ENCODE results near the gene ADAM10.

ADAM10 gene

DNA sequence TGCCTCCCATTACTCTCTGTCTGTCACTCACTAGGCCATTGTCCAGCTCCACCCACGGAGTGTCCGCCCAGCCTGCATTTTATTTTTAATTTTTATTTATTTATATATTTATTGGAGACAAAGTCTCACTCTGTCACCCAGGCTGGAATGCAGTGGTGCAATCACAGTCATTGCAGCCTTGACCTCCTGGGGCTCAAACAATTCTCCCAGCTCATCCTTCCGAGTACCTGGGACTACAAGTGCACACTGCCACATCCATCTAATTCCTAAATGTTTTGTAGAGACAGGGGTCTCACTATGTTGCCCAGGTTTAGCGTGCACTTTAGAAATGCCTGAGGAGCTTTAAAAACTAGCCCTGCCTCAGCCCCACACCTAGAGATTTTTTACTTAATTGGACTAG lies 176.2 kb downstream of the ADAM10 start:
- DNase-seq = no peak

DNA sequence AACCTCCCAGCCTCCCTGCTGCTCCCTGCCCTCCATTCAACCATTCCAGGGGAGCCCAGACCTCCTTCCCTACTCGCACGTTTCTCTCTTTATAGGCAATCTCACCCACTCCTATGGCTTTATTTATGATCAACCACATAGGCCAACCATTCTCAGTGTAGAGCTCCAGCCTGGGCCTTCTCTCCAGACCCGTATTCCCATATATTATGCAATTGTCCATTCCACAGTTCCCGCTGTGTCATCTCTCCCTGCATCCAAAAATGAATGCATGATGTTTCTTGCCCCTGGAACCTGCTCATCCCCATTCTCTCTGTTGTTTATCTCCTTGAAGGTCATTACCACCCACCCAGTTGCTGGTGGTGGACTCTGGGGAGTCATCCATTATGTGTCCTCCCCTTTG lies 177.0 kb downstream of the ADAM10 start:
- DNase-seq = no peak

DNA sequence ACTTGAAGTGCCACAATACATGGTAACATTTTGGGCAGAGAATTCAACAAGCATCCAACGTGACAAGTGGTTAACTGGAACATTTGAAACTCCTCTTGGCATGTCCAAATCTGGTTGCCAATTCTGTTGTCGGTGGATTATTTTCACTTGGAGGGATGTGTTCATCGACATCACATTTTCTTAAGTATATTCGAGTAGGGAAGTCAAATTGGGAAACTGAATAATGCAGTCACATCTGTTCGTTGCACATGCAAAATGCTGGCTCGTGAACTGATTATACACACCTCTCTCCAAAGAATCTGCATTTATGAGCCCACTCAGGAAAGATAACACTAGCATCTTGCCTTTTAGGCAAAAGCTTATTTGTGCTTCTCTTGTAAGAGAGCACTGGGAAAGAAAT lies 178.0 kb downstream of the ADAM10 start:
- no peak for DNase-seq

- no peak for DNase-seq
Measured at GRCh38 chr15:58569455-58569854, 180.1 kb downstream of the ADAM10 start.

GRCh38 chr15:58568157-58568571 lies 181.3 kb downstream of the ADAM10 start:
- DNase-seq = no peak

GRCh38 chr15:58566029-58566428 lies 183.5 kb downstream of the ADAM10 start:
- no peak for DNase-seq

- no peak for DNase-seq
Measured at GRCh38 chr15:58565619-58566018, 183.9 kb downstream of the ADAM10 start.

- DNase-seq = no peak
Measured at GRCh38 chr15:58564981-58565380, 184.5 kb downstream of the ADAM10 start.

GRCh38 chr15:58562135-58562534 lies 187.4 kb downstream of the ADAM10 start:
- DNase-seq = peak; percentile 63

GRCh38 chr15:58561321-58561720 lies 188.2 kb downstream of the ADAM10 start:
- no peak for DNase-seq

DNA sequence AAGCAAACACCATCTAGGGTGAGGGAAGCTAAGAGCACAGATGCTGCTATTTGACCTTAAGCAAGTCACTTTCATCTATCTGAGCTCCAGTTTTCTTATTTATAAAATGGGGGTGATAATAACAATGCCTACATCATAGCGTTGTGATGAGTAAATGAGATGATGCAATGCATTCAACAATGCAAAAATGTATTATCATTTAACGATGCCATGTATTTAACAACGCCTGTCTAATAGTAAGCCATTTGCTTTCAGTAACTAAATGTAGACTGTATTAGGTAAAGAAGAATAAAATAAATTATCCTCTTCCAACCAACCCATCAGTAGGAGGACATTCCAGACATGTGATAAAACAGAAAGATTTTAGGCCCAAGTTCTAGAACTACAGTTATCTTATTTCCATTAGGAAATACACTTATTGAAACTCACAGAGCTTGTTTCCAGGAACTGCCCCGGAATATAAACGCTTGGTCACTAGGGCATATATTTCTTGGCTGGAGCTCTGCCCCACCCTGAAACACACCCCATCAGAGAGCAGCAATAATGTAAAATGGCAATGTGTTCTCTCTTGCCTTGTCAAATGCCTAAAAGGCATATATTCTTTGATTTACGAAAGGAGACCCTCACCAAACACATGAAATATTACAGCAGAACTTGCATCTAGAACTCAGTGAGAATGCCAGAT lies 189.5 kb downstream of the ADAM10 start:
- DNase-seq = no peak

- no peak for DNase-seq
Measured at GRCh38 chr15:58558777-58559176, 190.7 kb downstream of the ADAM10 start.

- no peak for DNase-seq
Measured at GRCh38 chr15:58556541-58556940, 193.0 kb downstream of the ADAM10 start.

DNA sequence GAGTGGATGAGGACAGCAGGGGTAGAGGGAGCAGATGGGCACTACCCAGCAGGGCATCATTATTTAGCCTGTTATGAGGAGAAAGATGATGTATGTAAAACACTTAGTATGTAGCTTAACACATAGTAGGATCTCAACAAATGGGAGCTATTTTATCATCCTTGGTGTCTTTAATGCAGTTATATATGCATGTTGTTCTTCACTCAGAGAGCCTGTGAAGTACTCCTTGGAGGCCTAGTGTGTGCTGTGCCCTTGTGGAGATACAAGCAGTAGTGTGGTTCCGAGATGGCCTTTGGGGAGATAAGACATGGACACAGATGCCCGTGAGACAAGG lies 193.5 kb downstream of the ADAM10 start:
- DNase-seq = no peak

GRCh38 chr15:58555162-58556027 lies 194.1 kb downstream of the ADAM10 start:
- DNase-seq = no peak

GRCh38 chr15:58554758-58555157 lies 194.7 kb downstream of the ADAM10 start:
- DNase-seq = no peak

GRCh38 chr15:58553365-58553918 lies 196.1 kb downstream of the ADAM10 start:
- no peak for DNase-seq

GRCh38 chr15:58552505-58553364 lies 196.8 kb downstream of the ADAM10 start:
- DNase-seq = no peak

GRCh38 chr15:58551764-58552504 lies 197.6 kb downstream of the ADAM10 start:
- DNase-seq = no peak

DNA sequence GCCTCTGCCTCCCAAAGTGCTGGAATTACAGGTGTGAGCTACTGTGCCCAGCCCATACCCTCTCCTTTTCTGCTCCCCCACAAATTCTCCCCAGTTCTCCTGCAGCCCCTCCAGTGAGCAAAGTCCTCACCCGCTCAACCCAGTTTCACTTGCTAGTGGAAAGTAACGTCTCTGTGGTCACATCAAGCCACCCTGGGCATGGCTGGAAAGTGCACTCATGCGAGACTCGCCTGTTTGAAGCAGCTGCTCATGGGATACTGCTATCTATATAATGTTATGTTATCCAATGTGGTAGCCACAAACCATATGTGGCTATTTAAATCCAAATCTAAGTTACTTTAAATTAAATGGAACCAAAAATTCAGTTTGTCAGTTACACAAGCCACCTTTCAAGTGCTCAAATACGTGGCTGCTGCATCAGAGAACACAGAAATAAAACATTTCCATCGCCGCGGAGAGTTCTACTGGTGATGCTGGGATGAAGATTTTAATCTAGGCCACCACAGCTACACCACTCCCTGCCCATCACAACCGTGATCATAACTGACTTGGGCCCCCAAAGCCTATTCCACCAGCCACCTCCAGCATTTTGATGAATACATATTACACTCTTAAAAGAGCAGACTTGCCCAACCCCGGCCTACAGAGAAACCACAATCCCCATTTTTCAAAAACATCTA lies 198.3 kb downstream of the ADAM10 start:
- no peak for DNase-seq

DNA sequence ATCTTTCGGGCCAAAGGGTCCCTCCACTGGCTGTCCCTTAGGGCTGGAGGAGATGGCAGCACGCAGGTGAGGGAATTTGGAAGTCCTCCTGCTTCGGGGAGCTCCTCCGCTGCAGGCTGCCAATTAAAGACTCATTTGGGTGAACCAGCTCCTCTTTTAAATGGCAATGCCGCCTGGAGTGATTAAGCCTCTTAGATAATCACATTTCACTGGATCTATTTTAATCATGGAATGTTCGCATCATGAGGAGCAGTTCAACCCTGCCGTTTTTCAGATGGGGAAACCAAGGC lies 199.8 kb downstream of the ADAM10 start:
- no peak for DNase-seq

Measured in NCI-H446 treated with DMSO at 0.1 percent for 48 hours (cell line).